Mucosa of gallbladder (tissue), 1 donor: ENCODE results near the gene TRIM13. TPM values are rescaled to one million over a fixed set of nuclear protein-coding genes. Genes with fewer than 3 reads are reported as not detected.

Experiments
- DNase-seq: peaks from one replicate; pipeline ENCODE4 v3.0.0-alpha.2; 2020; ENCODE audit warnings: low spot score
- total RNA-seq: library from RNA; stranded (reverse); gene quantifications from one replicate; pipeline ENCODE4 v1.2.1, GENCODE V29; 2021
- donor health status: DM: no; HTN: no; CAD: no.

The TRIM13 gene
- total RNA-seq, 1 donor from 2014 or later: 25.5 TPM

GRCh38 chr13:49996161-49996915 is 504 bp upstream of the TRIM13 start:
- DNase-seq: peak; percentile 91

GRCh38 chr13:49997955-49998354 is 1.1 kb downstream of the TRIM13 start:
- no peak for DNase-seq

GRCh38 chr13:49998714-49999624 is 2.1 kb downstream of the TRIM13 start:
- no peak for DNase-seq

GRCh38 chr13:50001287-50001686 is 4.4 kb downstream of the TRIM13 start:
- no peak for DNase-seq

- no peak for DNase-seq
These were observed 9.7 kb downstream of the TRIM13 start for GRCh38 chr13:50006426-50007135.

GRCh38 chr13:50011461-50011860 is 14.6 kb downstream of the TRIM13 start:
- no peak for DNase-seq

GRCh38 chr13:50012396-50013169 is 15.7 kb downstream of the TRIM13 start:
- DNase-seq: no peak

GRCh38 chr13:50014386-50014785 is 17.5 kb downstream of the TRIM13 start:
- DNase-seq: no peak

GRCh38 chr13:50015258-50015657 is 18.4 kb downstream of the TRIM13 start, which contains the start of gene KCNRG:
TSS of gene KCNRG (plus strand) at chr13:50015444. CDS start at chr13:50015494, 50 bp downstream.
- DNase-seq: no peak

GRCh38 chr13:50015750-50016149 is 18.9 kb downstream of the TRIM13 start:
- no peak for DNase-seq

- no peak for DNase-seq
These were observed 19.6 kb downstream of the TRIM13 start for GRCh38 chr13:50016444-50016843.

GRCh38 chr13:50017819-50018218 is 21.0 kb downstream of the TRIM13 start:
- no peak for DNase-seq

- DNase-seq: no peak
These were observed 28.6 kb downstream of the TRIM13 start for GRCh38 chr13:50025436-50025835.

- no peak for DNase-seq
These were observed 30.1 kb downstream of the TRIM13 start for GRCh38 chr13:50026788-50027473.

GRCh38 chr13:50030315-50030714 is 33.5 kb downstream of the TRIM13 start:
- no peak for DNase-seq

GRCh38 chr13:50033725-50034124 is 36.9 kb downstream of the TRIM13 start:
- no peak for DNase-seq

GRCh38 chr13:50037788-50038187 is 40.9 kb downstream of the TRIM13 start:
- no peak for DNase-seq

- DNase-seq: no peak
These were observed 41.4 kb downstream of the TRIM13 start for GRCh38 chr13:50038266-50038665.

- no peak for DNase-seq
These were observed 55.6 kb downstream of the TRIM13 start for GRCh38 chr13:50052478-50052877.

- DNase-seq: no peak
These were observed 57.0 kb downstream of the TRIM13 start for GRCh38 chr13:50053844-50054243.

GRCh38 chr13:50055454-50055853 is 58.6 kb downstream of the TRIM13 start:
- no peak for DNase-seq
